ENCODE data around the gene CTXN3. TPM values are rescaled to one million over a fixed set of nuclear protein-coding genes. Genes with fewer than 3 reads are reported as not detected.

CTXN3 gene
- total RNA-seq: not detected
- long read RNA-seq: 0 reads

GRCh38 chr5:127649018-127649439 lies at the start of gene CTXN3:
CTXN3 (plus strand) TSS chr5:127649082; CDS start chr5:127657522, 8,440 bp downstream.
- DNase-seq (no peak), ATAC-seq (no peak)
- TF ChIP-seq POLR2A (IDR thresholded peaks at IDR 0.05) (no peak), CTCF (IDR thresholded peaks at IDR 0.05) (no peak)
- Histone ChIP-seq H3K4me1 (no peaks in the 10 kb centered on the region), H3K36me3 (no peaks in the 10 kb centered on the region), H3K27me3 (no peaks in the 10 kb centered on the region), H3K4me3 (no peak within 1 kb of the TSS), H3K9me3 (no peaks in the 10 kb centered on the region), H3K27ac (no peak within 1 kb of the TSS)
- intact Hi-C loops (cut with DNase I): no loop called here
- WGBS (ENCODE audit: insufficient coverage, low coverage, low lambda C conversion rate, missing lambda C conversion rate): 34% methylated on average over 7 of the region's 7 CpGs

GRCh38 chr5:127599320-127599719 lies 49.6 kb upstream of the CTXN3 start:
- no peaks in the 10 kb centered on the region for H3K9me3 ChIP-seq
- H3K27ac ChIP-seq: no peak overlapping the region
- H3K36me3 ChIP-seq: no peaks in the 10 kb centered on the region
- no peaks in the 10 kb centered on the region for H3K4me1 ChIP-seq
- DNase-seq: no peak
- no peak for TF ChIP-seq POLR2A (IDR thresholded peaks at IDR 0.05)
- no peak for TF ChIP-seq CTCF (IDR thresholded peaks at IDR 0.05)
- ATAC-seq: no peak
- no peaks in the 10 kb centered on the region for H3K27me3 ChIP-seq
- intact Hi-C loops (cut with DNase I): no loop called here
- no peak overlapping the region for H3K4me3 ChIP-seq
- WGBS (ENCODE audit: insufficient coverage, low coverage, low lambda C conversion rate, missing lambda C conversion rate): 64% methylated on average over 3 of the region's 3 CpGs

- H3K4me1 ChIP-seq: no peaks in the 10 kb centered on the region
- no peaks in the 10 kb centered on the region for H3K9me3 ChIP-seq
- no peak for TF ChIP-seq CTCF (IDR thresholded peaks at IDR 0.05)
- no peak for TF ChIP-seq POLR2A (IDR thresholded peaks at IDR 0.05)
- ATAC-seq: no peak
- intact Hi-C loops (cut with DNase I): no loop called here
- 53% methylated on average over 4 of the region's 4 CpGs for WGBS (ENCODE audit: insufficient coverage, low coverage, low lambda C conversion rate, missing lambda C conversion rate)
- H3K36me3 ChIP-seq: no peaks in the 10 kb centered on the region
- no peak overlapping the region for H3K27ac ChIP-seq
- H3K4me3 ChIP-seq: no peak overlapping the region
- DNase-seq: no peak
- no peaks in the 10 kb centered on the region for H3K27me3 ChIP-seq
These were observed 49.0 kb upstream of the CTXN3 start for GRCh38 chr5:127599847-127600246.

GRCh38 chr5:127601111-127601510 lies 47.8 kb upstream of the CTXN3 start:
- DNase-seq (no peak), ATAC-seq (no peak)
- WGBS (ENCODE audit: insufficient coverage, low coverage, low lambda C conversion rate, missing lambda C conversion rate): 53% methylated on average over 1 of the region's 1 CpG
- Histone ChIP-seq H3K27ac (no peak overlapping the region), H3K4me3 (no peak overlapping the region), H3K27me3 (no peaks in the 10 kb centered on the region), H3K36me3 (no peaks in the 10 kb centered on the region), H3K9me3 (no peaks in the 10 kb centered on the region), H3K4me1 (no peaks in the 10 kb centered on the region)
- intact Hi-C loops (cut with DNase I): no loop called here
- no peak for TF ChIP-seq POLR2A (IDR thresholded peaks at IDR 0.05)
- TF ChIP-seq CTCF (IDR thresholded peaks at IDR 0.05): no peak

GRCh38 chr5:127601601-127602000 lies 47.3 kb upstream of the CTXN3 start:
- WGBS (ENCODE audit: insufficient coverage, low coverage, low lambda C conversion rate, missing lambda C conversion rate): 64% methylated on average over 4 of the region's 4 CpGs

More at GRCh38 chr5:127601601-127602000, 47.3 kb upstream of the CTXN3 start:
- Histone ChIP-seq H3K27ac (no peak overlapping the region), H3K36me3 (no peaks in the 10 kb centered on the region), H3K27me3 (no peaks in the 10 kb centered on the region), H3K9me3 (no peaks in the 10 kb centered on the region), H3K4me3 (no peak overlapping the region), H3K4me1 (no peaks in the 10 kb centered on the region)
- ATAC-seq: no peak
- TF ChIP-seq CTCF (IDR thresholded peaks at IDR 0.05) (no peak), POLR2A (IDR thresholded peaks at IDR 0.05) (no peak)
- DNase-seq: no peak
- intact Hi-C loops (cut with DNase I): no loop called here
